Middle frontal gyrus (tissue), 1 donor: ENCODE results near the gene CEP95.
"Not testable (repeated sequence)": the region's sequence is repeated elsewhere in the genome, so short reads cannot be mapped to it uniquely, and the experiment has no call there.

ENCODE experiments used
- DNase-seq: peaks from one replicate; pipeline ENCODE4 v3.0.0-alpha.2; 2015; ENCODE audit warnings: low spot score; ENCODE audit errors: extremely low spot score

Gene CEP95

GRCh38 chr17:64572682-64573154 is 65.9 kb downstream of the CEP95 start:
- DNase-seq, result no peak

DNA sequence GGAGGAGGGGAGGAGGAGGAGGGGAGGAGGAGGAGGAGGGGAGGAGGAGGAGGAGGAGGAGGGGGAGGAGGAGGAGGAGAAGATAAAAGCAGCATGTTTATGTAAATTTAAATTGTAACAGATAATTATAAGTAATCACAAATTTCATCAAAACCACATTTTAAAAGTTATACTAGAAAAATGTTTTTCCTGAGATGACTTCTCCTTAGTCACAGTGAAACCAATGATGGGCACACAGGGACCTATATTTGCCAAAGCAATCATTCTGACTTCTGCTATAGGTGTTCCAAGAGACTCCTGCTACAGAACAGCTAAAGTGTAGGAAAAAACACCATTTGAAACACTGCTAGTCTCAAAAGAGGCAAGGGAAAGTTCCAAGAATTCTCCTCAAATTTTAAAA is 66.4 kb downstream of the CEP95 start:
- DNase-seq, result no peak

DNA sequence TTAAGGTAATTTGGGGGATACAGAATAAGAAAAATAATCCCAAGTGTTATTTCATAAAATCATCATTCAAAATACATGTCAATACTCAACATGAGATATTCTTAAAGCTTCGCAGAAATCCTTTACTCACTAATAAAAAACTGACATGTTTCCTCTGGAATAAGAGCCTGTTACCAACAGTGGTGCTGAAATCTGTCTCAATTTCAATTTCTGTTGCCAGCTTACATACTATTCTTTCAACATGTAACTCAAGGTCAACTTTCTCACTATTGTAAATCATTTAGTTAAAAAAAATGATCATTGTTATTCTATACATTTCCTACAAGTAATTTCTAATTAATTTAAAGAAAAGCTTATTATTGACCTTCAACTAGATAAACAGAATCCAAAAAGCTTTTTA is 67.9 kb downstream of the CEP95 start:
- DNase-seq, result no peak

DNA sequence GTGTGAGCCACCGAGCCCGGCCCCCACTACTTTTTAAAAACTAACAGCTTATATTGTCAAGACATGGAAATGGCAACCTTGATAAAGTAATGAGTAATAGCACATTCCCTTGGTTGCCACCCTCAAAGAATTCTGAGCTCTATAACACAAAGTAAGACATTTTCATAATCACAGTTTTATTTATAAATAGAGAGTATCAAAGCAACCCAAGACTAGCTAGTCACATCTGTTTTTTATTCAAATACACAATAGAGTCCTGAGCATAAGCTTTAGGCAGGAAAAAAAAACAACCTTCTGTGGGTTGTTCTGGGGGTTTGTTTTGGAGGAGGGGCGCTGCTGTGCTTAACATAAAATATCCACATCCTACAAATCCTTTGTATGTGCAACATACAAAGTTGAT is 68.7 kb downstream of the CEP95 start:
- no peak for DNase-seq

GRCh38 chr17:64577025-64577424 is 70.2 kb downstream of the CEP95 start:
- not testable (repeated sequence) for DNase-seq

DNA sequence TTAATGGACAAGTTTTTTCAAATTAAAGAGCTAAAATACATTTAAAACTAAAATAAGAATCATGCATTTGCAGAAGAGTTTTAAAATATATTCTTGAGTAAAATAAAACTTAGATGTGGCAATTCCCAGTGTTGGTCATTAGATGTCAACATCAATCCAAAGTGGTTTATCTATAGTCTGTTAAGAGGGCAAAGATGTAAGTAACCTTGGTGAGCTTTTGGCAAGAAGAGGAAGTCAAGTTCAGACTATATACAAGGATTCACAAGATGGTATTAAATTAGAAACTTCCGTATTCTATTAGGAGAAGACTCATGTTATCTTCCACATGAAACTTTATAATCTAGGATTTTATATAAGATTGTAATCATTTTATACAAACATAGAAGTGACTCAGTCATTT is 73.1 kb downstream of the CEP95 start:
- DNase-seq, result no peak

DNA sequence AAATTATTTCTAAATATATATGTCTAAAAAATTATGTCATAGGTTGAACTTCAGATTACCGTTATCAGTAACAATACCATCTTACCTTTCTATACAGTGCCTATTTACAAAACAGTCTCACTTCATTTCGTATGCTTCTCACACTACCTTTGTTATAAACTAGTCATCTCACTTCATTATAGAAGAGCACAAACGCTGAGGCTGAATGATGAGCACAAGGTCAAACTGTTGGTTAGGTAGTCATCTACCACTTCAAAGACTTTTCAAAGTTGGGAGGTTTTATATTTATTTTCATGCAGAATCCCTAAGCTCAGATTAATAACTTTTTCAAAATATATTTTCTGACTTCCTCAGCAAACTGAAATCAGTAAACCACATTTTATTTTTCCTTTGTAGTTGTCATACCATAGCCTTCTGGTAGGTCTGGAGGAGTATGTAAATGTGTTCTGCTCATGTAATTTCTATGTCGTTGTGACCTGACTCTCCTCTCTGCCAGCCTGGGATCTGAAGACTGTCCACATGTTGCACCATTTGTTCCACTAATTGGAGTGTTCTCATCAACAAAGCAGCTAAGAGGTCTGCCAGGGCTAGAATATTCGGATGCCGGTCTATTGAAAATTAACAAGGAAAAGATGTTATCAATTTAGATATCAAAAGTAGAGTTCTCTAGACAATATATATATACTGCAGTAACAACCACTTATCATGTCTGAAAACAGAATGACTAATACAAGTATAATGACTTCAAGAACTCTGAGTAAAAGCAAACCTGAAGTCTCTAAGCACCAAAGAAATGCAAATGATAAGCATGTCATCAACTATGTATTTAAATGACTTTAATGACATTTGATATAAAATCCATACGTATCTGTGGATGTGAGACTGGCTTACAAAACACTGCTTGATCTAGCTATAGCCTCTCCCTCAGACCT is 73.9 kb downstream of the CEP95 start:
- DNase-seq, result no peak

GRCh38 chr17:64583038-64583437 is 76.3 kb downstream of the CEP95 start:
- no peak for DNase-seq

DNA sequence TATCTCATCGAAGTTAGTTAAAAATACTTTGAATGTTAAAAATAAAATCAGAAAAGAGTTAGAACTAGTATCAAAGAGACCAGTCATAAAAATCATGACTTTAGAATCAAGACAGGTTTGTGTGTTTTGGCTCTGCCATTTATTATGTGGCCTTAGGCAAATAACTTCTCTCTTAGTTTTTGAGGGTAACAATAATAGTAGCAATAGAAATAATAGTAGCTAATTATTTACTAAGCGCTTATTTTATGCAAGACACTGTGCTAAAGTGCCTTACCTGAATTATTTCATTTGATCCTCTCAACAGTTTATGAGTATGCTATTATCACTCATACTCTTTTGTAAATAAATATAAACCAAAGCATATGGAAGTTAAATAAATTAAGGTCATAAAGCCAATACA is 78.4 kb downstream of the CEP95 start:
- DNase-seq, result no peak
